ENCODE results near the gene ASF1B. TPM values are rescaled to one million over a fixed set of nuclear protein-coding genes. Genes with fewer than 3 reads are reported as not detected.

Gene ASF1B
- total and polyA plus RNA-seq, 2 donors (not counting 3 experiments of a cell fraction or from before 2014, with no cell fraction given) = 39.1 to 42.4 TPM

DNA sequence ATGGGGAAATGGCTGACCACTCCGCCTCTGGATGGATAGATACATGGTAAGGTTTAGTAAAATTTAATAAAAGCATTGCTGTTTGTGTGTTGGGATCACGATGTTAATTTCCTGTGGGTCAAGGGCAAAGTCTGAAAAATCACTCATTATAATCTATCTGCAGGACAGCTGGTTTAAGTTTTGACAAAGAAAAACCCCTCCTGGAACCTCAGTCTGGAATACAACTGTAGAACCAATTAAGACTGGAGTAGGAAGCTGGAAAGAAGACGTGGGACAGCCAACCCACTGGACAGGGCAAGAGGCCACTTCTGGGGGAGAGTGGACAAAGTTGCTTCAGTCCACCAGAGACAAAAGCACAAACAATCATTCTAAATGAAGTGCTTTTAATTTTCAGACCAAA lies 17.2 kb downstream of the ASF1B start:
- TF ChIP-seq, protein P1, sequence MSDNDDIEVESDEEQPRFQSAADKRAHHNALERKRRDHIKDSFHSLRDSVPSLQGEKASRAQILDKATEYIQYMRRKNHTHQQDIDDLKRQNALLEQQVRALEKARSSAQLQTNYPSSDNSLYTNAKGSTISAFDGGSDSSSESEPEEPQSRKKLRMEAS (IDR thresholded peaks at IDR 0.05; ENCODE audit: insufficient read depth, insufficient read length) = no peak
- TF ChIP-seq JUN (IDR thresholded peaks at IDR 0.05; ENCODE audit: borderline replicate concordance, insufficient read depth, insufficient read length, low read depth) (no peak), GATA2 (IDR thresholded peaks at IDR 0.05; ENCODE audit: insufficient read depth, insufficient read length, low read depth, low read length) (no peak), MYC (IDR thresholded peaks at IDR 0.05; ENCODE audit: low read depth, low read length) (no peak), FOS (IDR thresholded peaks at IDR 0.05; ENCODE audit: borderline replicate concordance, insufficient read depth, low read length) (no peak), POLR2A (IDR thresholded peaks at IDR 0.05; ENCODE audit: low read depth, low read length) (no peak), EZH2 (IDR thresholded peaks at IDR 0.05; ENCODE audit: borderline replicate concordance, low read depth, low read length, severe bottlenecking) (no peak), POLR2AphosphoS5 (IDR thresholded peaks at IDR 0.05; ENCODE audit: insufficient read depth, low read depth, low read length) (no peak)
- TF ChIP-seq, protein P2, sequence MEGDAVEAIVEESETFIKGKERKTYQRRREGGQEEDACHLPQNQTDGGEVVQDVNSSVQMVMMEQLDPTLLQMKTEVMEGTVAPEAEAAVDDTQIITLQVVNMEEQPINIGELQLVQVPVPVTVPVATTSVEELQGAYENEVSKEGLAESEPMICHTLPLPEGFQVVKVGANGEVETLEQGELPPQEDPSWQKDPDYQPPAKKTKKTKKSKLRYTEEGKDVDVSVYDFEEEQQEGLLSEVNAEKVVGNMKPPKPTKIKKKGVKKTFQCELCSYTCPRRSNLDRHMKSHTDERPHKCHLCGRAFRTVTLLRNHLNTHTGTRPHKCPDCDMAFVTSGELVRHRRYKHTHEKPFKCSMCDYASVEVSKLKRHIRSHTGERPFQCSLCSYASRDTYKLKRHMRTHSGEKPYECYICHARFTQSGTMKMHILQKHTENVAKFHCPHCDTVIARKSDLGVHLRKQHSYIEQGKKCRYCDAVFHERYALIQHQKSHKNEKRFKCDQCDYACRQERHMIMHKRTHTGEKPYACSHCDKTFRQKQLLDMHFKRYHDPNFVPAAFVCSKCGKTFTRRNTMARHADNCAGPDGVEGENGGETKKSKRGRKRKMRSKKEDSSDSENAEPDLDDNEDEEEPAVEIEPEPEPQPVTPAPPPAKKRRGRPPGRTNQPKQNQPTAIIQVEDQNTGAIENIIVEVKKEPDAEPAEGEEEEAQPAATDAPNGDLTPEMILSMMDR (IDR thresholded peaks at IDR 0.05; ENCODE audit: extremely low read depth in 1 of 2, insufficient read depth in 1 of 2, low read depth in 1 of 2, low read length in 2 of 2) = no peak
- dilution Hi-C loops (cut with MboI; ENCODE audit: extremely low pct_ligation_motif_present, low sequenced_read_pairs) = no loop called here
- Histone ChIP-seq H3K9me3 (replicated peaks; ENCODE audit: control insufficient read depth, insufficient read depth, low read length) (no peaks in the 10 kb centered on the region), H3K4me1 (ENCODE audit: control insufficient read depth, extremely low read depth, insufficient read depth, low read length) (peaks cover 16% of the 10 kb centered on the region), H3K4me2 (ENCODE audit: insufficient read depth, low read length) (no peak overlapping the region), H3K79me2 (ENCODE audit: control insufficient read depth, insufficient read depth, low read length) (peaks cover 22% of the 10 kb centered on the region), H3K27ac (ENCODE audit: insufficient read depth, low read depth, low read length) (peak overlapping the region; percentile 94), H3K27me3 (ENCODE audit: control insufficient read depth in 2 of 2, insufficient read depth in 2 of 2, low read length in 2 of 2) (no peaks in the 10 kb centered on the region), H2AFZ (ENCODE audit: low read depth, low read length) (no peak overlapping the region), H3K9me1 (replicated peaks; ENCODE audit: control insufficient read depth, extremely low read depth, insufficient read depth, low read length) (no peaks in the 10 kb centered on the region), H3K36me3 (ENCODE audit: control insufficient read depth in 2 of 2, extremely low read depth in 1 of 2, insufficient read depth in 2 of 2, low read length in 2 of 2) (no peaks in the 10 kb centered on the region), H4K20me1 (replicated peaks; ENCODE audit: control insufficient read depth, extremely low read depth, insufficient read depth, low read length) (no peaks in the 10 kb centered on the region), H3K9ac (replicated peaks; ENCODE audit: extremely low read depth, insufficient read depth, low read length) (no peak overlapping the region), H3K4me3 (replicated peaks in 1 of 3; ENCODE audit: insufficient read depth in 1 of 3, low read depth in 1 of 3, low read length in 3 of 3) (no peak overlapping the region)
- FAIRE-seq (no peak), DNase-seq (ENCODE audit: low read depth, low spot score) (no peak)
- CTCF ChIA-PET = interaction anchor here (2.1 kb wide), 1 partner anchor 18 kb away, joined by 10 read pairs; the partner anchor contains the start of gene ASF1B
- intact Hi-C loops (cut with micrococcal nuclease) = no loop called here
- POLR2A ChIA-PET = no interaction called here
- no TSS peak for BruUV-seq (replicated peaks)
